Effector memory CD4-positive, alpha-beta T cell (primary cell): Measurements from ENCODE around the gene ZNF28.
A peak's percentile ranks its signal among the peaks of the same experiment; 100 is the strongest.
"Not testable (repeated sequence)": the region's sequence is repeated elsewhere in the genome, so short reads cannot be mapped to it uniquely, and the experiment has no call there.

Source experiments
- DNase-seq, 3 donors: peaks; one replicate each; pipeline ENCODE4 v3.0.0-alpha.2; 2020
- H3K27ac ChIP-seq: 2 replicates; pipeline ENCODE4 v1.7.0; 2013; ENCODE audit warnings: mild to moderate bottlenecking, low read length, moderate library complexity; ENCODE audit not compliant: insufficient read depth, poor library complexity, severe bottlenecking
- H3K27me3 ChIP-seq: replicated peaks from 2 replicates; pipeline ENCODE4 v1.7.0; 2013; ENCODE audit warnings: mild to moderate bottlenecking, low read length; ENCODE audit not compliant: insufficient read depth, control insufficient read depth, poor library complexity, severe bottlenecking
- H3K36me3 ChIP-seq: 2 replicates; pipeline ENCODE4 v1.7.0; 2013; ENCODE audit warnings: mild to moderate bottlenecking, low read length, moderate library complexity; ENCODE audit not compliant: control insufficient read depth, insufficient read depth
- H3K4me1 ChIP-seq: 2 replicates; pipeline ENCODE4 v1.7.0; 2013; ENCODE audit warnings: low read length, mild to moderate bottlenecking; ENCODE audit not compliant: control insufficient read depth, insufficient read depth, poor library complexity, severe bottlenecking
- H3K4me3 ChIP-seq: 2 replicates; pipeline ENCODE4 v1.7.0; 2013; ENCODE audit warnings: low read length, low read depth, mild to moderate bottlenecking; ENCODE audit not compliant: insufficient read depth, poor library complexity, severe bottlenecking
- H3K9me3 ChIP-seq: 2 replicates; pipeline ENCODE4 v1.7.0; 2013; ENCODE audit warnings: mild to moderate bottlenecking, low read length, moderate library complexity; ENCODE audit not compliant: control insufficient read depth

Gene ZNF28

GRCh38 chr19:52825765-52826164 is 4.3 kb upstream of the ZNF28 start:
- Histone ChIP-seq H3K36me3 (no peaks in the 10 kb centered on the region), H3K27ac (no peak overlapping the region), H3K4me1 (no peaks in the 10 kb centered on the region), H3K9me3 (no peaks in the 10 kb centered on the region), H3K4me3 (no peak overlapping the region), H3K27me3 (no peaks in the 10 kb centered on the region)
- no peak for DNase-seq

GRCh38 chr19:52823676-52824075 is 2.2 kb upstream of the ZNF28 start:
- no peaks in the 10 kb centered on the region for H3K36me3 ChIP-seq

DNA sequence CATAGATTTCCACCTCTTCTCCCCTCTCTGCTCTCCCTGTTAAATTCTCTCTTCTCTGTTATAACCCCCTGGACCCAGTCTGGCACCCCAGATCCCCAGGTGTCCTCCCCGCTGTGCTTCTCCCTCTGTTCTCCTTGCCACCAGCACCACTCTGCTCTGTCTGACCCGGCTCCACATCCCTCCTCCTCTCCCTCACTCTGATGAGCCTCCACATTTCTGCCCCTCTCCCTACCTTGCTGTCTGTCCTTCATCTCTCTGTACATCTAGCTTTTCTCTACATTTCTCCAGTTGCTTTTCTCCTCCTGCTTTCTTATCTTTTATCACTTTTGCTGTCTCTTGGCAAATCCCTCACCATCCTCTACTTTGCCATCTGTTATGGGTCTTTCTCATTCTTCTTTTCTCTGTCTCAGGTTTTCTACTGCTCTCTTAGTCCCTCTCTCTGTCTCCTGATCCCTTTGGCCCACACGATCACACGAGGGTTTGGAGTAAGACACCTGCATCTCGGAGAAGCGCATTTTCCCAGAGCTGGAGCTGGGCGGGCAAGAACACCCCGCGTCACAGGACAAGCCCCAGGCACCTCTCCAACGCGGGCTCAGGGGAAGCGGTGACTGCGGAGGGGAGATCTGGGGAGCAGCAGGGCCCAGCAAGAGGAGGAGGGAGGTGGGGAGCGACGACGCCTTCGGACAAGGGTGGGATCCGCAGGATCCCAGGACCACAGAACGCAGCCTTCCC is 795 bp downstream of the ZNF28 start:
- not testable (repeated sequence) for H3K4me1 ChIP-seq, H3K9me3 ChIP-seq, H3K27me3 ChIP-seq, H3K36me3 ChIP-seq
- H3K4me3 ChIP-seq: peak overlapping the region; percentile 66
- H3K27ac ChIP-seq: peak overlapping the region; percentile 53
- DNase-seq: peak in 1 of 3 donors; percentile 8

More at GRCh38 chr19:52823676-52824075, 2.2 kb upstream of the ZNF28 start:
- H3K4me3 ChIP-seq: no peak overlapping the region
- no peaks in the 10 kb centered on the region for H3K9me3 ChIP-seq
- no peak for DNase-seq
- H3K4me1 ChIP-seq: no peaks in the 10 kb centered on the region
- no peaks in the 10 kb centered on the region for H3K27me3 ChIP-seq
- no peak overlapping the region for H3K27ac ChIP-seq

- Histone ChIP-seq H3K36me3 (peaks cover 31% of the 10 kb centered on the region), H3K4me3 (no peak overlapping the region), H3K27me3 (no peaks in the 10 kb centered on the region), H3K9me3 (peaks cover 9% of the 10 kb centered on the region), H3K4me1 (no peaks in the 10 kb centered on the region), H3K27ac (no peak overlapping the region)
- no peak for DNase-seq
Observed at GRCh38 chr19:52809801-52810200, 11.6 kb downstream of the ZNF28 start.

GRCh38 chr19:52799950-52800640 is 21.3 kb downstream of the ZNF28 start:
- not testable (repeated sequence) for DNase-seq, H3K27me3 ChIP-seq, H3K4me3 ChIP-seq, H3K27ac ChIP-seq, H3K4me1 ChIP-seq
- Histone ChIP-seq H3K36me3 (peaks cover 40% of the 10 kb centered on the region), H3K9me3 (peaks cover 65% of the 10 kb centered on the region)

GRCh38 chr19:52789440-52789839 is 32.0 kb downstream of the ZNF28 start:
- no peak for DNase-seq
- Histone ChIP-seq H3K27ac (no peak overlapping the region), H3K36me3 (no peaks in the 10 kb centered on the region), H3K4me1 (peaks cover 5% of the 10 kb centered on the region), H3K9me3 (peaks cover 4% of the 10 kb centered on the region), H3K27me3 (no peaks in the 10 kb centered on the region), H3K4me3 (no peak overlapping the region)

DNA sequence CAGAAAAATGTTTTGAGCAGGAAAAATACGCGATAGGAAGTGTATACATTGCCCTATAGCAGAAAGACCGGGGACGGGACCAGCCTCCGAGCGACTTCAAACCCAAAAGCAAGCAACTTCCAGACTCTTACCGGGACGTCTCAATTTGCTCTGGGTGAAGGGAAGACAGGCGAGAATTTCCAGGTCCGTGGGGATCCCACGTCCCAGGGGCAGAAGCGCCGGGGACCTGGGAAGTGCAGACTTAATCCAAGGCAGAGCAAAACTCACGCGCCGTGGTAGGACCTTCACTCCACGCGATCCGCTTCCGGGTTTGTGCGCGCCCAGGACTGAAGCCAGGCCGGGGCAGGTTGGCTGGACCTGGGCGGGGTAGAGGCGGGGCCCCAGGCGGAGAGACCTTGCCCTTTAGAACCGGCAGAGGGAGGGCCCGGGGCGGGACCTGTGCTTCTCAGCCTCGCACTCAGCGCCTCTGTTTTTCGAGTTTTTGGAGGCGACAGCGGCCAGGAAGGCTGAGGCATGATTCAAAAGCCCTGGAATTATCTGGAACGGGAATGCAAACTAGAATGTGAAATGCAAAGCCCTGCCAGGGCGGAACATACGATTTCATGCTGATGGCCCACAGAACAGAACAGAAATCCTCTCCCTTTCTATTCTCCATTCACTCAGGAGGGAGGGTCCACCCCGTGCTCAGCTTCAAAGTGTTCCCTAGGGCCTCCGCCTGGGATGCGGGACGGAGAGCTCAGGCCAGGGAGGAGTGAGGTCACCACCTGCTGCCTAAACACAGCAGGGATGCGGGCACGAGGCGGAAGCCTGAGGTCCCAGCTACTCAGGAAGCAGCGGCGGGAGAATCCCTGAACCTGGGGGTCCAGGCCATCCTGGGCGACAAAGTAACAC is 34.7 kb downstream of the ZNF28 start, which contains the start of gene ZNF600:
TSS of gene ZNF600 (minus strand) at position 328 of the 891 bp plus-strand sequence. CDS start 7,903 bp downstream, outside the sequence.
- H3K36me3 ChIP-seq, H3K9me3 ChIP-seq, H3K27me3 ChIP-seq, H3K4me1 ChIP-seq: not testable (repeated sequence)
- peak within 1 kb of the TSS; percentile 73 for H3K4me3 ChIP-seq
- peak within 1 kb of the TSS; percentile 62 for H3K27ac ChIP-seq
- DNase-seq: peak; percentile 66 to 74 (median 69)

DNA sequence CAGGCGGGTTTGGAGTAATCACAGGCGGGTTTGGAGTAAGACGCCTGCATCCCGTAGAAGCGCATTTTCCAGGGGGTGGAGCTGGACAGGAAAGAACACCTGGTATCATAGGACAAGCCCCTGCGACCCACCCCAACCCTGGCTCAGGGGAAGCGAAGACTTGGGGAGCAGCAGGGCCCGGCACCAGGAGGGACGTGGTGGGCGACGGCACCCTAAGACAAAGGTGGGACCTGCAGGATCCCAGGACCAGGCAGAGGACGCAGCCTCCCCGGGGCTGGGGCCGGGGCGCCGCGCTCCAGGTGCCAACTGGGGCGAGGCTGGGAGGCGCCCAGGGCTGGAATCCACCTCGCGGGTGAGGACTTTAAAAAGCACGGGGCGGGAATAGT is 35.4 kb downstream of the ZNF28 start:
- peaks cover 3% of the 10 kb centered on the region for H3K9me3 ChIP-seq
- H3K27me3 ChIP-seq: no peaks in the 10 kb centered on the region
- DNase-seq: no peak
- peaks cover 5% of the 10 kb centered on the region for H3K4me1 ChIP-seq
- H3K36me3 ChIP-seq: no peaks in the 10 kb centered on the region
- peak overlapping the region; percentile 62 for H3K27ac ChIP-seq
- peak overlapping the region; percentile 73 for H3K4me3 ChIP-seq

DNA sequence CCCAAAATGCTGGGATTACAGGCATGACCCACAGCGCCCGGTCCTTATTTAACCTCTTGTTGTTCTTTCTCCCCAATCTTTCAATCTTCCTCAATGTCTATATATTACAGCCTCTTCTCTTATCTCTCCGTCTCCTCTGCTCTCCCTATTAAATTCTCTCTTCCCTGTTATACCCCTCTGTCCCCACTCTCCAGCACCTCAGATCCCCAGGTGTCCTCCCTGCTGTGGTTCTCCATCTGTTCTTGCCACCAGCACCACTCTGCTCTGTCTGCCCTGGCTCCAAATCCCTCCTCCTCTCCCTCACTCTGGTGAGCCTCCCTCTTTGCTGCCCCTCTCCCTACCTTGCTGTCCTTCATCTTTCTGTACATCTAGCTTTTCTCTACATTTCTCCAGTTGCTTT is 35.9 kb downstream of the ZNF28 start:
- Histone ChIP-seq H3K27me3 (no peaks in the 10 kb centered on the region), H3K4me3 (no peak overlapping the region), H3K36me3 (no peaks in the 10 kb centered on the region), H3K27ac (no peak overlapping the region), H3K4me1 (peaks cover 5% of the 10 kb centered on the region), H3K9me3 (peaks cover 3% of the 10 kb centered on the region)
- DNase-seq: no peak
